Vagina (tissue), 2 donors: ENCODE measurements around the gene ABTB2.

Source experiments
- POLR2A ChIP-seq, 2 donors: fragments of 450-650 bp; IDR thresholded peaks; one replicate each; pipeline ENCODE4 v1.6.1; 2017; ENCODE audit warnings: antibody characterized with exemption in 2 of 2, mild to moderate bottlenecking in 2 of 2, moderate library complexity in 2 of 2
- POLR2AphosphoS5 ChIP-seq, 2 donors: sonication (generic); formaldehyde crosslinking; IDR thresholded peaks; one replicate each; pipeline ENCODE4 v1.9.0; 2017; ENCODE audit warnings: antibody characterized with exemption in 2 of 2, mild to moderate bottlenecking in 2 of 2, low read depth in 1 of 2; ENCODE audit not compliant: insufficient read depth in 1 of 2
- TF ChIP-seq, protein P1 (sequence below), 3 experiments: fragments of 450-650 bp in 2 of 3; fragments of 200-600 bp in 1 of 3; sonication (generic) in 1 of 3; IDR thresholded peaks; one replicate each; pipeline ENCODE4 v1.5.1; 2017 to 2019; ENCODE audit warnings: antibody characterized with exemption in 3 of 3, mild to moderate bottlenecking in 2 of 3, moderate library complexity in 2 of 3

DNA sequence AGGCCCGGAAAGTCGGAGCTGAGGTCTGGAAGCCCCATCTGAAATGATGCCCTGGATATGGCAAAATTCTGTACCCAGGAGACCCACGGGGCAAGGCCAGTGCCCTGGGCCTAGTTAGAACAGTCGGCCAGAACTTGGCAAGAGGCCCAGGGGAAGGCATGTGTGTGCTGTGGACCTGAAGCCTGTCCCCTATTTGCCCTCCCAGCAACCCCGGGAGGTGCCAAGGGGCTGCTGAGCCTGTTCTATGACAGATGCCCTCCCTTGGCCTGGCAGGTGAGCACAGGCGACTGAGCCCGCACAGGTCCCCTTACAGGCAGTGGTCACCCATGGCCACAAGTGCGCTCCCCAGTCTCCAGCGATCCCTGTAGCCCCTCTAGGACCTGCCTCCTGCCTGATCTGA lies 200.6 kb downstream of the ABTB2 start:
- TF ChIP-seq POLR2AphosphoS5 (IDR thresholded peaks at IDR 0.05; ENCODE audit: insufficient read depth in 1 of 2, low read depth in 1 of 2) (no peak), POLR2A (IDR thresholded peaks at IDR 0.05) (no peak)
- TF ChIP-seq, protein P1, sequence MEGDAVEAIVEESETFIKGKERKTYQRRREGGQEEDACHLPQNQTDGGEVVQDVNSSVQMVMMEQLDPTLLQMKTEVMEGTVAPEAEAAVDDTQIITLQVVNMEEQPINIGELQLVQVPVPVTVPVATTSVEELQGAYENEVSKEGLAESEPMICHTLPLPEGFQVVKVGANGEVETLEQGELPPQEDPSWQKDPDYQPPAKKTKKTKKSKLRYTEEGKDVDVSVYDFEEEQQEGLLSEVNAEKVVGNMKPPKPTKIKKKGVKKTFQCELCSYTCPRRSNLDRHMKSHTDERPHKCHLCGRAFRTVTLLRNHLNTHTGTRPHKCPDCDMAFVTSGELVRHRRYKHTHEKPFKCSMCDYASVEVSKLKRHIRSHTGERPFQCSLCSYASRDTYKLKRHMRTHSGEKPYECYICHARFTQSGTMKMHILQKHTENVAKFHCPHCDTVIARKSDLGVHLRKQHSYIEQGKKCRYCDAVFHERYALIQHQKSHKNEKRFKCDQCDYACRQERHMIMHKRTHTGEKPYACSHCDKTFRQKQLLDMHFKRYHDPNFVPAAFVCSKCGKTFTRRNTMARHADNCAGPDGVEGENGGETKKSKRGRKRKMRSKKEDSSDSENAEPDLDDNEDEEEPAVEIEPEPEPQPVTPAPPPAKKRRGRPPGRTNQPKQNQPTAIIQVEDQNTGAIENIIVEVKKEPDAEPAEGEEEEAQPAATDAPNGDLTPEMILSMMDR (IDR thresholded peaks at IDR 0.05) = no peak
